ENCODE data around the gene MTHFS.

MTHFS gene

DNA sequence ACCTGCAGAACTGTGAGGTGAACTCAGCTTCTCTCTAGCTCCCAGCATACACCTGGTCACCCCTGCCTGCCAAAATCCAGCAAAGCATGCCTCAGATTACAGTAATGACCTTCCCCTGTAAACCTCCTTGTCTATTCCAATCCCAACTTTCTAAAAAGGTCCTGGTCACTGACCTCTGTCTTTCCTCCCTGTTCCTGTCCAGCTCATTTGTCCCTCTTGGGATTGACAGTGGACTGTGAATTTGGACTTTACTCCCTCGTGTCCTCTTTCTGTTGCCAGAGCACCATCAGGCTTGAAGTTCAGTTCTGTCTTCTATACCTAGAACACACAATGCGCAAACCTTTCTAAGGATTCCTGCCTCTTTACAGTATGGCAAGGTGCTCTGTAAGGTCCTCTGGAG, 50.3 kb downstream of the MTHFS start:
- Histone ChIP-seq H3K79me2 (ENCODE audit: control insufficient read depth, low read length) (no peaks in the 10 kb centered on the region), H3K27me3 (ENCODE audit: control insufficient read depth, low read length) (no peaks in the 10 kb centered on the region)
- TF ChIP-seq, protein P1, sequence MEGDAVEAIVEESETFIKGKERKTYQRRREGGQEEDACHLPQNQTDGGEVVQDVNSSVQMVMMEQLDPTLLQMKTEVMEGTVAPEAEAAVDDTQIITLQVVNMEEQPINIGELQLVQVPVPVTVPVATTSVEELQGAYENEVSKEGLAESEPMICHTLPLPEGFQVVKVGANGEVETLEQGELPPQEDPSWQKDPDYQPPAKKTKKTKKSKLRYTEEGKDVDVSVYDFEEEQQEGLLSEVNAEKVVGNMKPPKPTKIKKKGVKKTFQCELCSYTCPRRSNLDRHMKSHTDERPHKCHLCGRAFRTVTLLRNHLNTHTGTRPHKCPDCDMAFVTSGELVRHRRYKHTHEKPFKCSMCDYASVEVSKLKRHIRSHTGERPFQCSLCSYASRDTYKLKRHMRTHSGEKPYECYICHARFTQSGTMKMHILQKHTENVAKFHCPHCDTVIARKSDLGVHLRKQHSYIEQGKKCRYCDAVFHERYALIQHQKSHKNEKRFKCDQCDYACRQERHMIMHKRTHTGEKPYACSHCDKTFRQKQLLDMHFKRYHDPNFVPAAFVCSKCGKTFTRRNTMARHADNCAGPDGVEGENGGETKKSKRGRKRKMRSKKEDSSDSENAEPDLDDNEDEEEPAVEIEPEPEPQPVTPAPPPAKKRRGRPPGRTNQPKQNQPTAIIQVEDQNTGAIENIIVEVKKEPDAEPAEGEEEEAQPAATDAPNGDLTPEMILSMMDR (IDR thresholded peaks at IDR 0.05; ENCODE audit: low read depth, low read length, poor library complexity, severe bottlenecking) = no peak
- no peak for TF ChIP-seq EZH2phosphoT487 (IDR thresholded peaks at IDR 0.05; ENCODE audit: borderline replicate concordance, low read length)

DNA sequence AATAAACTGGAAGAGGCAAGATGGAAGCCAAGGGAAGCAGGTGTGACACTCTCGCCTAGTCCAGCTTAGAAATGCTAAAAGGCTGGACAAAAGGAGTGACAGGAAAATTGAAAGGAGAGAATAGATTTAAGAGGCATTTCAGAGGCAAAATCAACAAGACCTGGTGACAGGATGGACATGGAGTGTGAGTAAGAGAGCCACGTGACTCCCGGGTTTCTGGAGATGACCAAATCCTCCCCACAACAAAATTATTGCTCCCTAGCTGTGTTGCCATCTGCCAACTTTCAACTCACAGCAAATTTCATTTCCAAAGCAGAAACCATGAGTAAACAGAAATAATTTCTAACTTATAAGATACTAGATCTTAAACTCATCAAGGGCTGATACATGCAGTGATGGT, 52.6 kb downstream of the MTHFS start:
- H3K4me1 ChIP-seq (ENCODE audit: control insufficient read depth, low read length) = no peaks in the 10 kb centered on the region
- no peak overlapping the region for H3K4me3 ChIP-seq (ENCODE audit: low read length)
- no peaks in the 10 kb centered on the region for H3K9me2 ChIP-seq (replicated peaks; ENCODE audit: control insufficient read depth, low read length)
- no peaks in the 10 kb centered on the region for H3K79me2 ChIP-seq (ENCODE audit: control insufficient read depth, low read length)
- no peak overlapping the region for H3K27ac ChIP-seq (ENCODE audit: low read depth, low read length)
- no peak overlapping the region for H3K4me2 ChIP-seq (ENCODE audit: low read length)
- H3F3A ChIP-seq (ENCODE audit: control insufficient read depth, insufficient read depth) = no peaks in the 10 kb centered on the region
- TF ChIP-seq, protein P1 (IDR thresholded peaks at IDR 0.05; ENCODE audit: low read depth, low read length, poor library complexity, severe bottlenecking) = no peak
- no peak for TF ChIP-seq EZH2phosphoT487 (IDR thresholded peaks at IDR 0.05; ENCODE audit: borderline replicate concordance, low read length)
- H3K27me3 ChIP-seq (ENCODE audit: control insufficient read depth, low read length) = no peaks in the 10 kb centered on the region
- no peaks in the 10 kb centered on the region for H3K9me3 ChIP-seq (ENCODE audit: control insufficient read depth, insufficient read depth, low read length)
- H3K36me3 ChIP-seq (ENCODE audit: control insufficient read depth, low read length) = peaks cover 11% of the 10 kb centered on the region
- no peaks in the 10 kb centered on the region for H4K20me1 ChIP-seq (ENCODE audit: control insufficient read depth, insufficient read depth, low read depth, low read length)

More for the DNA sequence above, 50.3 kb downstream of the MTHFS start:
- Histone ChIP-seq H3K9me3 (ENCODE audit: control insufficient read depth, insufficient read depth, low read length) (no peaks in the 10 kb centered on the region), H3K36me3 (ENCODE audit: control insufficient read depth, low read length) (peaks cover 5% of the 10 kb centered on the region; the same call in 1 of the 2 replicates), H3K9me2 (replicated peaks; ENCODE audit: control insufficient read depth, low read length) (no peaks in the 10 kb centered on the region), H4K20me1 (ENCODE audit: control insufficient read depth, insufficient read depth, low read depth, low read length) (no peaks in the 10 kb centered on the region), H3K4me1 (ENCODE audit: control insufficient read depth, low read length) (no peaks in the 10 kb centered on the region), H3K4me3 (ENCODE audit: low read length) (no peak overlapping the region), H3K4me2 (ENCODE audit: low read length) (no peak overlapping the region), H3K27ac (ENCODE audit: low read depth, low read length) (no peak overlapping the region), H3F3A (ENCODE audit: control insufficient read depth, insufficient read depth) (no peaks in the 10 kb centered on the region)

DNA sequence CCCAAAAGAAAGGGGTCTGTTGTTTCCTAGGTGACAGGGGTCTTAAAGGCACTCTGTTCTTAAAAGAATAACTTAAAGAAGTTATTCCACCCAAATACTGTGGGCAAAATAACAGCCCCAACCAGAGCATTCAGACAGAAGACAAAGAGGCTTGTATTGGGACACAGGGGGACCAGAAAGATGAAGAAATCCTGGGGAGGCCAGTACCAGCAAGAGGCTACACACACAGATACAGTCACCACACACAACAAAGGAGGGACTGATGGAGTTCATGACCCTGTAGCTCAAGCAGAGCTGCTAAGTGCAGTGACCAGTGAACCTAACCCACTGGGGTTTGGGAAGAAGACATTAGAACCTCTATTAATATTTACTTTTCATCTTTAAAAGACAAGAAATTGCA, 59.0 kb downstream of the MTHFS start:
- Histone ChIP-seq H4K20me1 (ENCODE audit: control insufficient read depth, insufficient read depth, low read depth, low read length) (no peaks in the 10 kb centered on the region), H3K4me1 (ENCODE audit: control insufficient read depth, low read length) (peaks cover 15% of the 10 kb centered on the region), H3K9me2 (replicated peaks; ENCODE audit: control insufficient read depth, low read length) (no peaks in the 10 kb centered on the region), H3F3A (ENCODE audit: control insufficient read depth, insufficient read depth) (no peaks in the 10 kb centered on the region), H3K4me3 (ENCODE audit: low read length) (no peak overlapping the region), H3K79me2 (ENCODE audit: control insufficient read depth, low read length) (no peaks in the 10 kb centered on the region), H3K27ac (ENCODE audit: low read depth, low read length) (no peak overlapping the region), H3K36me3 (ENCODE audit: control insufficient read depth, low read length) (peaks cover 11% of the 10 kb centered on the region), H3K4me2 (ENCODE audit: low read length) (no peak overlapping the region), H3K27me3 (ENCODE audit: control insufficient read depth, low read length) (no peaks in the 10 kb centered on the region), H3K9me3 (ENCODE audit: control insufficient read depth, insufficient read depth, low read length) (no peaks in the 10 kb centered on the region)
- TF ChIP-seq, protein P1 (IDR thresholded peaks at IDR 0.05; ENCODE audit: low read depth, low read length, poor library complexity, severe bottlenecking) = no peak
- no peak for TF ChIP-seq EZH2phosphoT487 (IDR thresholded peaks at IDR 0.05; ENCODE audit: borderline replicate concordance, low read length)

Measured in DOHH2 (cell line).